Activated CD8-positive, alpha-beta T cell treated with anti-CD3 and anti-CD28 coated beads for 36 hours (primary cell): ENCODE measurements around the gene MED14. TPM values are rescaled to one million over a fixed set of nuclear protein-coding genes. Genes with fewer than 3 reads are reported as not detected.
A peak's percentile ranks its signal among the peaks of the same experiment; 100 is the strongest.

Experiments used
- ATAC-seq: fragments of 200-7000 bp; cut with Tn5 transposase; one replicate; pipeline ENCODE4 v1.10.0; 2021; ENCODE audit warnings: mild to moderate bottlenecking, moderate library complexity
- CTCF ChIA-PET: fragments of 350-600 bp; sonication (Branson Sonifier 250); formaldehyde crosslinking; loops from one replicate; lab custom pipeline; 2021; ENCODE audit warnings: antibody characterized with exemption; lab: Charles Lee
- POLR2A ChIA-PET: fragments of 350-600 bp; sonication (Branson Sonifier 250); formaldehyde crosslinking; loops from one replicate; lab custom pipeline; 2021; ENCODE audit warnings: antibody characterized with exemption; lab: Charles Lee
- DNase-seq: peaks from one replicate; pipeline ENCODE4 v3.0.0-alpha.2; 2020
- H3K27ac Mint-ChIP-seq: one replicate; pipeline ENCODE4 v1.8.0; 2021; ENCODE audit warnings: mild to moderate bottlenecking, mixed read lengths
- H3K27me3 Mint-ChIP-seq: one replicate; pipeline ENCODE4 v1.8.0; 2021; ENCODE audit warnings: mixed read lengths
- H3K36me3 Mint-ChIP-seq: one replicate; pipeline ENCODE4 v1.8.0; 2021; ENCODE audit warnings: low read depth, mixed read lengths
- H3K4me1 Mint-ChIP-seq: one replicate; pipeline ENCODE4 v1.8.0; 2021; ENCODE audit warnings: low read depth, mixed read lengths
- H3K4me3 Mint-ChIP-seq: one replicate; pipeline ENCODE4 v1.8.0; 2021; ENCODE audit warnings: mild to moderate bottlenecking, moderate library complexity, mixed read lengths
- H3K9me3 Mint-ChIP-seq: one replicate; pipeline ENCODE4 v1.8.0; 2021; ENCODE audit warnings: mixed read lengths
- CTCF ChIP-seq: fragments of 200-600 bp; IDR thresholded peaks from one replicate; pipeline ENCODE4 v1.8.0; 2022; ENCODE audit warnings: antibody characterized with exemption, mild to moderate bottlenecking
- intact Hi-C: fragments of 100-400 bp; cut with micrococcal nuclease; formaldehyde crosslinking; loops from one replicate; pipeline ENCODE4 v1.10.0; 2022
- total RNA-seq, 2 experiments: library from RNA; stranded (reverse); gene quantifications; one replicate each; pipeline ENCODE4 v1.2.3, GENCODE V29; 2021

The MED14 gene
- total RNA-seq, 2 experiments from 2014 or later: 37.1 to 39.9 TPM

- POLR2A ChIA-PET: no interaction called here
- H3K27ac Mint-ChIP-seq: no peak overlapping the region
Measured at GRCh38 chrX:40653535-40653934, 81.8 kb downstream of the MED14 start.

GRCh38 chrX:40652664-40653063, 82.7 kb downstream of the MED14 start:
- H3K36me3 Mint-ChIP-seq: peaks cover 3% of the 10 kb centered on the region

More at GRCh38 chrX:40653535-40653934, 81.8 kb downstream of the MED14 start:
- intact Hi-C loops: loop anchor here (5.0 kb wide), 1 partner anchor 139 kb away; no protein-coding TSS in a partner anchor
- no peak for TF ChIP-seq CTCF
- ATAC-seq: no peak
- Mint-ChIP-seq H3K36me3 (peaks cover 3% of the 10 kb centered on the region), H3K4me3 (no peak overlapping the region), H3K27me3 (no peaks in the 10 kb centered on the region), H3K9me3 (no peaks in the 10 kb centered on the region), H3K4me1 (peaks cover 3% of the 10 kb centered on the region)
- no peak for DNase-seq
- CTCF ChIA-PET: interaction anchor here (1.0 to 6.3 kb wide), 5 partner anchors 82 to 461 kb away, joined by 3 to 72 read pairs (median 3); partner anchors contain the start of gene MED14

GRCh38 chrX:40651620-40652223, 83.6 kb downstream of the MED14 start:
- no peak overlapping the region for H3K4me3 Mint-ChIP-seq
- peak; percentile 78 for DNase-seq
- POLR2A ChIA-PET: interaction anchor here (0.6 kb wide), 1 partner anchor 85 kb away, joined by 3 read pairs; no protein-coding TSS in a partner anchor
- H3K36me3 Mint-ChIP-seq: peaks cover 3% of the 10 kb centered on the region
- H3K27ac Mint-ChIP-seq: peak overlapping the region; percentile 13
- peak; percentile 61 for TF ChIP-seq CTCF
- ATAC-seq: no peak
- intact Hi-C loops: loop anchor here (5.0 kb wide), 1 partner anchor 141 kb away; no protein-coding TSS in a partner anchor
- CTCF ChIA-PET: interaction anchor here (0.6 to 6.3 kb wide), 31 partner anchors 9 to 601 kb away, joined by 3 to 72 read pairs (median 3); no protein-coding TSS in a partner anchor
- no peaks in the 10 kb centered on the region for H3K9me3 Mint-ChIP-seq
- H3K4me1 Mint-ChIP-seq: peaks cover 5% of the 10 kb centered on the region
- H3K27me3 Mint-ChIP-seq: no peaks in the 10 kb centered on the region

More at GRCh38 chrX:40652664-40653063, 82.7 kb downstream of the MED14 start:
- DNase-seq (no peak), ATAC-seq (no peak)
- H3K27ac Mint-ChIP-seq: peak overlapping the region; percentile 55
- H3K4me3 Mint-ChIP-seq: no peak overlapping the region
- TF ChIP-seq CTCF: no peak
- intact Hi-C loops: loop anchor here (5.0 kb wide), 1 partner anchor 140 kb away; no protein-coding TSS in a partner anchor
- no peaks in the 10 kb centered on the region for H3K9me3 Mint-ChIP-seq
- H3K4me1 Mint-ChIP-seq: peaks cover 5% of the 10 kb centered on the region
- ChIA-PET POLR2A (interaction anchor here (0.6 kb wide), 1 partner anchor 265 kb away, joined by 3 read pairs; no protein-coding TSS in a partner anchor), CTCF (interaction anchor here (0.9 to 6.3 kb wide), 9 partner anchors 15 to 600 kb away, joined by 3 to 72 read pairs (median 3); partner anchors contain the start of gene MED14)
- H3K27me3 Mint-ChIP-seq: no peaks in the 10 kb centered on the region

DNA sequence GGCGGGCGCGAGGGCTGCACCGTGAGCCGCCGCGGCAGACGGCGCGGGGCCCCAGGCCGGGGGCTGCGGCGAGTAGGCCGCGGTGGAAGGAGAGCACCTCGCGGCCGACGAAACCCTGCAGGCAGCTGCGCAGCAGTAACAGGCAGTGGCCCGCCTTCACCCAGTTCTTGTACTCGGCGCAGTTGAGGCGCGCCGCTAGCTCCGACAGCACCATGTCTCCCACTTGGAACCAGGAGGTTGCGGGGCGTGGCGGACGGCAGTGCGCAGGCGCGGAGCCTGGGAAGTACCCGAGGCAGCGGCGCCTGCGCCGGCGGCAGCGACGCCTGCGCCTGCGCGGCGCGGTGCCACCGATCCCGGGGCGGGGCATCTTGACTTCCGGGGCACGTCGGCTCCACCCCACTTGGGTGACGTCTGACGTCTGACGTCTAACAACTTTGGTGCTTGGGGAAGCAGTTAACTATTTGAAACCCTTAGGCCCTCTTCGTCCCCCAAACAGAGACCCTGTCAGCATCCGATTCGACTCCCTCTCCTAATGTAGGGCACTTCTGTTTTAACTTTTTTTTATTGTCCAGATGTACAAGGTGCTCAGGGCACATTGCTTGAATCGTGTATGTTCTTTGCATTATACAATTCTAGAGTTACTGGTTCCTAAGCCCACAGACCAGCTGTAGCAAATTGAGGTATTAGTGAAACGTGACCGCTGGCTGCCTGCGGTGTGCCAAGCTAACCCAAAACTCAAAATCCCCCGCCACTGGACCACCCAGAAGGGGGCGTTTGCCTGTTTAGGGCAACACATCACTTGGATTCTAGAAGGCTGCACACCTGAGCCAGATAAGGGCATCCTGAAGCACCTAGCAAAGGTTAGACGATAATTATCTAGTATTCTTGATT, 87.8 kb downstream of the MED14 start, which contains the start of gene CXorf38:
TSS of gene CXorf38 (minus strand) at position 255 of the 891 bp plus-strand sequence. CDS start at position 214, 41 bp downstream.
- H3K27ac Mint-ChIP-seq: peak within 1 kb of the TSS; percentile 97
- CTCF ChIA-PET: interaction anchor here (0.7 to 1.8 kb wide), 3 partner anchors 104 to 147 kb away, joined by 3 to 7 read pairs (median 5); no protein-coding TSS in a partner anchor
- TF ChIP-seq CTCF: no peak
- H3K4me1 Mint-ChIP-seq: peaks cover 16% of the 10 kb centered on the region
- intact Hi-C loops: loop anchor here (5.0 to 10.0 kb wide), 2 partner anchors 63 to 105 kb away; partner anchors contain the start of gene ATP6AP2
- H3K27me3 Mint-ChIP-seq: no peaks in the 10 kb centered on the region
- no peaks in the 10 kb centered on the region for H3K9me3 Mint-ChIP-seq
- POLR2A ChIA-PET: interaction anchor here (0.6 to 1.1 kb wide), 2 partner anchors 52 to 88 kb away, joined by 3 read pairs; partner anchors contain the start of gene MED14
- ATAC-seq (peak; percentile 80), DNase-seq (peak; percentile 93)
- peaks cover 18% of the 10 kb centered on the region for H3K36me3 Mint-ChIP-seq
- peak within 1 kb of the TSS; percentile 98 for H3K4me3 Mint-ChIP-seq
